Measurements from ENCODE around the gene IQCH.

DNA sequence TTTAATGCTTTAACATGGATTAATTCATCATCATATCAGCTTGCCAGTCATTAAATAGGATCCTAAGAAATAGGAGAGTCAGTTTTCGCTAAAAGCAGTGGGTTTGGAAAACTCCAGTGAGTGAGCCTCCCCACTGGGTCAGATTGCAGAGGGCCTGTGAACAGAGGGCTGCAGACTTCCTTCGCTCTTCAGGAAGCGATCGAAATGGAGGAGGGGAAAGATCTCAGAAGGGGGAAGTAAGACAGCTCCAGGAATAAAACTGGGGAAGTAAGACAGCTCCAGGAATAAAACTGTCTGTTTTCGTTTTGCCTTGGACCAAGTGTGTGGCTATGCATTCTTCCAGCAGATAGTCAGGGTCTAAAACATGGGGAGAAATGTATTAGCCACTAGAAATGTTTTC is 141.5 kb downstream of the IQCH start:
- TF ChIP-seq, protein P1, sequence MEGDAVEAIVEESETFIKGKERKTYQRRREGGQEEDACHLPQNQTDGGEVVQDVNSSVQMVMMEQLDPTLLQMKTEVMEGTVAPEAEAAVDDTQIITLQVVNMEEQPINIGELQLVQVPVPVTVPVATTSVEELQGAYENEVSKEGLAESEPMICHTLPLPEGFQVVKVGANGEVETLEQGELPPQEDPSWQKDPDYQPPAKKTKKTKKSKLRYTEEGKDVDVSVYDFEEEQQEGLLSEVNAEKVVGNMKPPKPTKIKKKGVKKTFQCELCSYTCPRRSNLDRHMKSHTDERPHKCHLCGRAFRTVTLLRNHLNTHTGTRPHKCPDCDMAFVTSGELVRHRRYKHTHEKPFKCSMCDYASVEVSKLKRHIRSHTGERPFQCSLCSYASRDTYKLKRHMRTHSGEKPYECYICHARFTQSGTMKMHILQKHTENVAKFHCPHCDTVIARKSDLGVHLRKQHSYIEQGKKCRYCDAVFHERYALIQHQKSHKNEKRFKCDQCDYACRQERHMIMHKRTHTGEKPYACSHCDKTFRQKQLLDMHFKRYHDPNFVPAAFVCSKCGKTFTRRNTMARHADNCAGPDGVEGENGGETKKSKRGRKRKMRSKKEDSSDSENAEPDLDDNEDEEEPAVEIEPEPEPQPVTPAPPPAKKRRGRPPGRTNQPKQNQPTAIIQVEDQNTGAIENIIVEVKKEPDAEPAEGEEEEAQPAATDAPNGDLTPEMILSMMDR (IDR thresholded peaks at IDR 0.05; ENCODE audit: low read length), result no peak
- TF ChIP-seq EZH2 (IDR thresholded peaks at IDR 0.05; ENCODE audit: borderline replicate concordance, low read length), result no peak
